Pancreas (tissue), 10 donors: ENCODE measurements around the gene KREMEN1. TPM values are rescaled to one million over a fixed set of nuclear protein-coding genes. Genes with fewer than 3 reads are reported as not detected.
A peak's percentile ranks its signal among the peaks of the same experiment; 100 is the strongest.

Experiments
- ATAC-seq, 4 donors: fragments of 200-7000 bp; cut with Tn5 transposase; one replicate each; pipeline versions ENCODE4 v1.8.0 to v1.9.1; 2020; ENCODE audit warnings: mild to moderate bottlenecking in 4 of 4, moderate library complexity in 4 of 4
- DNase-seq, 6 donors: peaks; one replicate each; pipeline ENCODE4 v3.0.0-alpha.2; 2020
- FAIRE-seq: peaks from 2 replicates; lab custom pipeline; 2012; peaks lifted over from hg19 to GRCh38; lab: Jason Lieb, UNC
- H3K27ac ChIP-seq, 4 donors: fragments of 200-600 bp; sonication (generic); 1 replicate in 3 of 4; 2 replicates in 1 of 4; pipeline versions ENCODE4 v1.5.0 to v1.8.0; 2020
- H3K27me3 ChIP-seq, 4 donors: fragments of 200-600 bp; one replicate each; pipeline ENCODE4 v1.8.0; 2021
- H3K36me3 ChIP-seq, 3 donors: fragments of 200-600 bp; sonication (generic) in 1 of 3; one replicate each; pipeline versions ENCODE4 v1.5.0 to v1.8.0; 2020 to 2021
- H3K4me1 ChIP-seq, 3 donors: fragments of 200-600 bp; one replicate each; pipeline ENCODE4 v1.8.0; 2021
- H3K4me3 ChIP-seq, 4 donors: fragments of 200-600 bp; sonication (generic) in 2 of 4; one replicate each; pipeline versions ENCODE4 v1.5.0 to v1.8.0; 2020 to 2021
- H3K9me3 ChIP-seq, 4 donors: fragments of 200-600 bp; one replicate each; pipeline ENCODE4 v1.8.0; 2021
- WGBS, 2 donors: extraction: QIAGEN DNeasy Blood & Tissue Kit; methylation state at CpG; one replicate each; pipeline ENCODE4 v1.1.7; 2013; 5-methylcytosine and 5-hydroxymethylcytosine counted together
- intact Hi-C, 3 donors: fragments of 100-400 bp; cut with DNase I; formaldehyde crosslinking; loops; one replicate each; pipeline versions ENCODE4 v1.11.1 to v1.14.2; 2022
- polyA plus RNA-seq, 2 donors: library from polyadenylated mRNA; stranded (reverse); fragments of 200-250 nt; gene quantifications; one replicate each; pipeline ENCODE4 v1.2.3, GENCODE V29; 2013
- total RNA-seq, 6 donors: library from RNA; stranded (reverse); fragmentation: NEBNext Ultra II Directional in 4 of 6; extraction: Animal tissue kit (Norgen Biotek cat#: 25700) in 4 of 6; gene quantifications; one replicate each; pipeline versions ENCODE4 v1.2.1 to v1.2.4, GENCODE V29; 2021 to 2023
- TF ChIP-seq, protein P1 (sequence below), 4 donors: fragments of 200-600 bp; sonication (generic) in 3 of 4; IDR thresholded peaks; one replicate each; pipeline versions ENCODE4 v1.5.0 to v1.8.0; 2021; ENCODE audit warnings: antibody characterized with exemption in 4 of 4
- donor health status: healthy with polysubstance abuse.
- donor health status: DM: no; HTN: no; CAD: no; lungs with moderate emphysema.
- donor health status: DM: no; HTN: no; CAD: no.
- donor health status: control.
- donor health status: control.
- donor health status: Bipolar disorder and iron deficiency.
- donor health status: DM: yes; HTN: yes; CAD: no.
- donor health status: DM: no; HTN: no; CAD: no.
- donor health status: DM: no; HTN: no; CAD: no.
- donor health status: DM: yes; HTN: yes; CAD: no.

KREMEN1 gene
- total and polyA plus RNA-seq, 8 donors = 3.3 to 8.7 (median 4.5) TPM

DNA sequence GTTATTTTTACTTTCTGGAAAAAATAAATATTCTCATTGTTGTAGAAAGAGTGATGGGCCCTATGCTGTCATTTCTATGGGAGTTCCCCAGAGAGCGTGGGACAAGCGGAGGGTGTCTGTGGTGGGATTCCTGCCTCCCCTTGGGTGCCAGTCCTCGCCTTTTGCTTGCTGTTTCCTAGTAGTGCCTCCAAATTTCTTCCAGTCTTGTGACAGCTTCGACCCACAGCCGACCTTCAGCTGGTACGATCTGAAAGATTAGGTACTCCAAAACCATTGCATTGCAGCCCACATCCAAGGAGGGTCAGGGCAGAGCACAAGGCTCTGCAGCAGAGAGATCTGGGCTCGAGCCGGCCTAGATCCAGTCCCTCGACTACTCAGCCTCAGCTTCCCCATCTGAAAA, 73.9 kb downstream of the KREMEN1 start:
- H3K4me1 ChIP-seq = no peaks in the 10 kb centered on the region
- no peaks in the 10 kb centered on the region for H3K9me3 ChIP-seq
- FAIRE-seq (no peak), DNase-seq (peak in 1 of 6 donors; percentile 35), ATAC-seq (no peak)
- TF ChIP-seq, protein P1, sequence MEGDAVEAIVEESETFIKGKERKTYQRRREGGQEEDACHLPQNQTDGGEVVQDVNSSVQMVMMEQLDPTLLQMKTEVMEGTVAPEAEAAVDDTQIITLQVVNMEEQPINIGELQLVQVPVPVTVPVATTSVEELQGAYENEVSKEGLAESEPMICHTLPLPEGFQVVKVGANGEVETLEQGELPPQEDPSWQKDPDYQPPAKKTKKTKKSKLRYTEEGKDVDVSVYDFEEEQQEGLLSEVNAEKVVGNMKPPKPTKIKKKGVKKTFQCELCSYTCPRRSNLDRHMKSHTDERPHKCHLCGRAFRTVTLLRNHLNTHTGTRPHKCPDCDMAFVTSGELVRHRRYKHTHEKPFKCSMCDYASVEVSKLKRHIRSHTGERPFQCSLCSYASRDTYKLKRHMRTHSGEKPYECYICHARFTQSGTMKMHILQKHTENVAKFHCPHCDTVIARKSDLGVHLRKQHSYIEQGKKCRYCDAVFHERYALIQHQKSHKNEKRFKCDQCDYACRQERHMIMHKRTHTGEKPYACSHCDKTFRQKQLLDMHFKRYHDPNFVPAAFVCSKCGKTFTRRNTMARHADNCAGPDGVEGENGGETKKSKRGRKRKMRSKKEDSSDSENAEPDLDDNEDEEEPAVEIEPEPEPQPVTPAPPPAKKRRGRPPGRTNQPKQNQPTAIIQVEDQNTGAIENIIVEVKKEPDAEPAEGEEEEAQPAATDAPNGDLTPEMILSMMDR (IDR thresholded peaks at IDR 0.05) = no peak
- 77 to 79% methylated on average over 9 of the region's 9 CpGs for WGBS, 2 donors
- H3K27me3 ChIP-seq = no peaks in the 10 kb centered on the region
- no peak overlapping the region for H3K27ac ChIP-seq
- intact Hi-C loops = loop anchor here in 1 of 3 donors (10.0 kb wide), 1 partner anchor 92 kb away; no protein-coding TSS in a partner anchor
- no peaks in the 10 kb centered on the region for H3K36me3 ChIP-seq
- H3K4me3 ChIP-seq = no peak overlapping the region

GRCh38 chr22:29147331-29147899, 74.6 kb downstream of the KREMEN1 start:
- Histone ChIP-seq H3K27ac (no peak overlapping the region), H3K9me3 (no peaks in the 10 kb centered on the region), H3K4me1 (no peaks in the 10 kb centered on the region), H3K4me3 (no peak overlapping the region), H3K36me3 (no peaks in the 10 kb centered on the region), H3K27me3 (no peaks in the 10 kb centered on the region)
- 90 to 92% methylated on average over 9 of the region's 9 CpGs for WGBS, 2 donors
- TF ChIP-seq, protein P1 (IDR thresholded peaks at IDR 0.05) = no peak
- FAIRE-seq (no peak), DNase-seq (peak in 1 of 6 donors; percentile 29), ATAC-seq (no peak)
- intact Hi-C loops = loop anchor here in 1 of 3 donors (10.0 kb wide), 1 partner anchor 93 kb away; no protein-coding TSS in a partner anchor

DNA sequence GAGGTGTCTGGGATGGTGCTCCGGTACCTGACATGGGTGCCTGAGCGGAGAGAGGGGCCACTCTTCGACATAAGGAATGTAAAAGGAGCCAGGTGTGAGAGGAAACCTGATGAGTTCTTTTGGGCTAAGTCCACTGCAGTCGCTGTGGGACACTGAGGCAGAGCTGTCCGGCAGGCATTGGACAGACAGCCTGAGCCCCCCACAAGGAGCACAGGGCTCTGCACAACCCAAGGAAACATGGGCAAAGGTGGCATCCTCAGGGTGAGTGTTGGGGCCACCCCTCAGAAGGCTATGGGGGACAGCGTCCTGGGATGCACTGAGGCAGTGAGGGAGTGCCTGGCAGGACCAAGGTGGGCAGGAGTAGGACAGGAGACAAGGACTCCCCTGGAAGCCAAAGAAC, 75.2 kb downstream of the KREMEN1 start:
- no peak for FAIRE-seq

DNA sequence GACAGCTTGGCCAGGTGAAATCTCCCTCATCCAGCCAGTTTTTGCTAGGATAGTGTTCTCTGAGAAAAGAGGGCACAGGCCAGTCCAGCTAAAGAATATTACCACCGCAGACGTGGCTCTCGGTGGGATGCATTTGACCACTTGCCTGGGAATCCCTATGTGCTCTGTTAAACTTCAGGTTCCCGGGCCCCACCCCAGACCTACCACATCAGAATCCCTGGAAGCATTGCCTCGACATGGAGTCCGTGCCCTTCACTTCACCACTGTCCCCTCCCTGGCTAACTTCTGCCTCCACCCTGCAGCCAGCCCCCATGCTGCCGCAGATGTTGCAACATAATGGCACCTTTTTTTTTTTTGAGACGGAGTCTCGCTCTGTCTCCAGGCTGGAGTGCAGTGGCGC, 76.0 kb downstream of the KREMEN1 start:
- TF ChIP-seq, protein P1 (IDR thresholded peaks at IDR 0.05) = no peak
- H3K4me3 ChIP-seq = no peak overlapping the region
- H3K4me1 ChIP-seq = no peaks in the 10 kb centered on the region
- no peak overlapping the region for H3K27ac ChIP-seq
- FAIRE-seq (no peak), ATAC-seq (no peak), DNase-seq (peak in 1 of 6 donors; percentile 19)
- H3K27me3 ChIP-seq = no peaks in the 10 kb centered on the region
- no peaks in the 10 kb centered on the region for H3K9me3 ChIP-seq
- no peaks in the 10 kb centered on the region for H3K36me3 ChIP-seq
- WGBS, 2 donors = 93 to 97% methylated on average over 10 of the region's 10 CpGs
- intact Hi-C loops = loop anchor here in 1 of 3 donors (10.0 kb wide), 1 partner anchor 94 kb away; no protein-coding TSS in a partner anchor

More for the DNA sequence above, 75.2 kb downstream of the KREMEN1 start:
- 75 to 84% methylated on average over 6 of the region's 6 CpGs for WGBS, 2 donors
- no peak overlapping the region for H3K4me3 ChIP-seq
- no peaks in the 10 kb centered on the region for H3K9me3 ChIP-seq
- no peak overlapping the region for H3K27ac ChIP-seq
- TF ChIP-seq, protein P1 (IDR thresholded peaks at IDR 0.05) = no peak
- intact Hi-C loops = loop anchor here in 1 of 3 donors (10.0 kb wide), 1 partner anchor 93 kb away; no protein-coding TSS in a partner anchor
- H3K4me1 ChIP-seq = no peaks in the 10 kb centered on the region
- H3K27me3 ChIP-seq = no peaks in the 10 kb centered on the region
- peak in 1 of 6 donors; percentile 24 for DNase-seq
- no peaks in the 10 kb centered on the region for H3K36me3 ChIP-seq
- ATAC-seq = no peak
